ENCODE results near the gene PTPRE. TPM values are rescaled to one million over a fixed set of nuclear protein-coding genes. Genes with fewer than 3 reads are reported as not detected.

PTPRE gene
- polyA plus RNA-seq, 1 donor from 2014 or later, result 4.1 TPM

DNA sequence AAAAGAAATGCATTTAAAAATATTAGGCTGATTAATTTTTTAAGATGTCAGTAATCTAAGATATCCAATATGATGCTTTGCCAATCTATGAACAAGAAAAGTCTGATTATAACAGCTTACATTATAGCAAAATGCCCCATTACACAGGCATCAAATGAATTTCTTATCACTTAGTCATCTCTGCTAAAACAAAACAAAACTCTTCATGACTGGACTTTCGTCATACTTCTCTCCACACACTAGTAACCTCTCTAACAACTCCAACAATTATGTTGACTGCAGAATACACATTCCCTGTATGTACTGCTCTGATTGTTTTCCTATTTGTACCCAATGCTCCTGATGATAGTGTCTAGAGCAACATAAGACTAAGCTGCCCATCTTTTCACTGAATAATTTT, 223.1 kb downstream of the PTPRE start:
- no peak for TF ChIP-seq EP300 (conservative IDR thresholded peaks at IDR 0.05; ENCODE audit: poor library complexity, severe bottlenecking)
- TF ChIP-seq, protein P1, sequence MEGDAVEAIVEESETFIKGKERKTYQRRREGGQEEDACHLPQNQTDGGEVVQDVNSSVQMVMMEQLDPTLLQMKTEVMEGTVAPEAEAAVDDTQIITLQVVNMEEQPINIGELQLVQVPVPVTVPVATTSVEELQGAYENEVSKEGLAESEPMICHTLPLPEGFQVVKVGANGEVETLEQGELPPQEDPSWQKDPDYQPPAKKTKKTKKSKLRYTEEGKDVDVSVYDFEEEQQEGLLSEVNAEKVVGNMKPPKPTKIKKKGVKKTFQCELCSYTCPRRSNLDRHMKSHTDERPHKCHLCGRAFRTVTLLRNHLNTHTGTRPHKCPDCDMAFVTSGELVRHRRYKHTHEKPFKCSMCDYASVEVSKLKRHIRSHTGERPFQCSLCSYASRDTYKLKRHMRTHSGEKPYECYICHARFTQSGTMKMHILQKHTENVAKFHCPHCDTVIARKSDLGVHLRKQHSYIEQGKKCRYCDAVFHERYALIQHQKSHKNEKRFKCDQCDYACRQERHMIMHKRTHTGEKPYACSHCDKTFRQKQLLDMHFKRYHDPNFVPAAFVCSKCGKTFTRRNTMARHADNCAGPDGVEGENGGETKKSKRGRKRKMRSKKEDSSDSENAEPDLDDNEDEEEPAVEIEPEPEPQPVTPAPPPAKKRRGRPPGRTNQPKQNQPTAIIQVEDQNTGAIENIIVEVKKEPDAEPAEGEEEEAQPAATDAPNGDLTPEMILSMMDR (IDR thresholded peaks at IDR 0.05; ENCODE audit: poor library complexity, severe bottlenecking), result no peak
- H3F3A ChIP-seq (ENCODE audit: insufficient read depth, low read length, poor library complexity, severe bottlenecking), result no peaks in the 10 kb centered on the region
- H3K9me2 ChIP-seq (ENCODE audit: insufficient read depth, low read length), result no peaks in the 10 kb centered on the region
- no peak overlapping the region for H3K9ac ChIP-seq (ENCODE audit: low read length)
- peaks cover 13% of the 10 kb centered on the region for H3K27me3 ChIP-seq (ENCODE audit: insufficient read depth, low read depth, low read length)
- H4K20me1 ChIP-seq (ENCODE audit: insufficient read depth), result no peaks in the 10 kb centered on the region
- no peak overlapping the region for H3K4me2 ChIP-seq (ENCODE audit: low read length)
- peaks cover 7% of the 10 kb centered on the region for H3K79me2 ChIP-seq (replicated peaks; ENCODE audit: insufficient read depth, low read length)
- H3K4me3 ChIP-seq (ENCODE audit: low read length), result no peak overlapping the region
- no peak overlapping the region for H3K27ac ChIP-seq (ENCODE audit: low read length)
- H2AFZ ChIP-seq (ENCODE audit: low read depth, low read length), result no peak overlapping the region
- no peaks in the 10 kb centered on the region for H3K9me3 ChIP-seq (ENCODE audit: low read length)
- H3K36me3 ChIP-seq (ENCODE audit: insufficient read depth, low read length), result no peaks in the 10 kb centered on the region

Other genes starting within 250 kb of the PTPRE start
- gene FOXI2, start 169.9 kb upstream of the PTPRE start, polyA plus RNA-seq, result not detected in 2 replicates
- gene CLRN3, start 14.2 kb upstream of the PTPRE start, polyA plus RNA-seq, result not detected in 2 replicates
- 0.16 and 0.20 TPM in 2 replicates for gene MKI67, start 219.3 kb downstream of the PTPRE start, polyA plus RNA-seq

All from neural cell (in vitro differentiated cells).